DND-41 (cell line): ENCODE measurements around the gene OVOL1.

Source experiments
- ATAC-seq: fragments of 200-7000 bp; cut with Tn5 transposase; 3 replicates; pipeline ENCODE4 v1.9.1; 2021; ENCODE audit warnings: low read depth; ENCODE audit not compliant: insufficient read depth
- DNase-seq: peaks from one replicate; pipeline ENCODE4 v3.0.0-alpha.2; 2020
- H2AFZ ChIP-seq: 2 replicates; pipeline ENCODE4 v1.6.0; 2012; ENCODE audit warnings: low read depth, low read length
- H3K27ac ChIP-seq: 2 replicates; pipeline ENCODE4 v1.5.1; 2012; ENCODE audit warnings: low read length, inconsistent platforms
- H3K27me3 ChIP-seq: fragments of 200-600 bp; sonication (generic); 2 replicates; pipeline ENCODE4 v1.6.0; 2012; ENCODE audit warnings: low read length, mild to moderate bottlenecking, inconsistent platforms; ENCODE audit not compliant: insufficient read depth, poor library complexity
- H3K36me3 ChIP-seq: 2 replicates; pipeline ENCODE4 v1.5.1; 2012; ENCODE audit warnings: low read length, inconsistent platforms; ENCODE audit not compliant: insufficient read depth
- H3K4me1 ChIP-seq: 2 replicates; pipeline ENCODE4 v1.5.1; 2012; ENCODE audit warnings: mild to moderate bottlenecking, low read length; ENCODE audit not compliant: insufficient read depth
- H3K4me2 ChIP-seq: 2 replicates; pipeline ENCODE4 v1.6.0; 2012; ENCODE audit warnings: mild to moderate bottlenecking, moderate library complexity, low read length, inconsistent platforms; ENCODE audit not compliant: insufficient read depth
- H3K4me3 ChIP-seq, 2 experiments: fragments of 200-600 bp in 1 of 2; shearing (Covaris generic) in 1 of 2; 2 replicates each; pipeline ENCODE4 v1.5.1; 2012 to 2016; ENCODE audit warnings: inconsistent platforms in 2 of 2, low read length in 2 of 2, mild to moderate bottlenecking in 2 of 2, low read depth in 1 of 2, moderate library complexity in 1 of 2
- H3K79me2 ChIP-seq: 2 replicates; pipeline ENCODE4 v1.6.0; 2012; ENCODE audit warnings: low read length, inconsistent platforms; ENCODE audit not compliant: insufficient read depth
- H3K9ac ChIP-seq: 2 replicates; pipeline ENCODE4 v1.6.0; 2012; ENCODE audit warnings: low read depth, mild to moderate bottlenecking, inconsistent platforms, low read length, moderate library complexity
- H3K9me3 ChIP-seq: 2 replicates; pipeline ENCODE4 v1.5.1; 2012; ENCODE audit warnings: low read length, moderate library complexity, mild to moderate bottlenecking, inconsistent platforms; ENCODE audit not compliant: insufficient read depth, severe bottlenecking
- H4K20me1 ChIP-seq: 2 replicates; pipeline ENCODE4 v1.6.0; 2012; ENCODE audit warnings: low read length; ENCODE audit not compliant: insufficient read depth
- CTCF ChIP-seq: IDR thresholded peaks from 2 replicates; pipeline ENCODE4 v1.5.1; 2012; ENCODE audit warnings: borderline replicate concordance, low read length, moderate library complexity, mild to moderate bottlenecking; ENCODE audit not compliant: poor library complexity, severe bottlenecking; ENCODE audit errors: extremely low read depth
- EZH2 ChIP-seq: IDR thresholded peaks from 3 replicates; pipeline ENCODE4 v1.6.1; 2012; ENCODE audit warnings: borderline replicate concordance, low read depth, mild to moderate bottlenecking, moderate library complexity, low read length, inconsistent platforms; ENCODE audit not compliant: severe bottlenecking

OVOL1 gene

GRCh38 chr11:65786008-65786785 lies 666 bp upstream of the OVOL1 start:
- DNase-seq (no peak), ATAC-seq (no peak)
- Histone ChIP-seq H4K20me1 (no peaks in the 10 kb centered on the region), H3K9me3 (no peaks in the 10 kb centered on the region), H3K4me3 (no peak overlapping the region), H3K36me3 (no peaks in the 10 kb centered on the region), H3K27me3 (no peaks in the 10 kb centered on the region), H3K9ac (no peak overlapping the region), H2AFZ (no peak overlapping the region), H3K4me2 (no peak overlapping the region), H3K79me2 (no peaks in the 10 kb centered on the region), H3K4me1 (peaks cover 8% of the 10 kb centered on the region), H3K27ac (no peak overlapping the region)
- TF ChIP-seq EZH2: no peak
- TF ChIP-seq CTCF: no peak

- no peak overlapping the region for H3K4me2 ChIP-seq
- H3K4me3 ChIP-seq: no peak overlapping the region
- H3K9ac ChIP-seq: no peak overlapping the region
- ATAC-seq (no peak), DNase-seq (no peak)
- H3K27me3 ChIP-seq: no peaks in the 10 kb centered on the region
- H4K20me1 ChIP-seq: no peaks in the 10 kb centered on the region
- no peaks in the 10 kb centered on the region for H3K79me2 ChIP-seq
- no peak overlapping the region for H3K27ac ChIP-seq
- H3K4me1 ChIP-seq: no peaks in the 10 kb centered on the region
- H2AFZ ChIP-seq: no peak overlapping the region
- H3K9me3 ChIP-seq: no peaks in the 10 kb centered on the region
- H3K36me3 ChIP-seq: no peaks in the 10 kb centered on the region
- TF ChIP-seq EZH2 (no peak), CTCF (no peak)
Measured at GRCh38 chr11:65787649-65788622, 1.1 kb downstream of the OVOL1 start.

GRCh38 chr11:65788821-65789220 lies 2.0 kb downstream of the OVOL1 start:
- no peak for ATAC-seq
- no peaks in the 10 kb centered on the region for H3K9me3 ChIP-seq
- H3K27me3 ChIP-seq: no peaks in the 10 kb centered on the region
- no peak overlapping the region for H3K9ac ChIP-seq
- H2AFZ ChIP-seq: no peak overlapping the region
- H4K20me1 ChIP-seq: no peaks in the 10 kb centered on the region
- H3K79me2 ChIP-seq: no peaks in the 10 kb centered on the region
- no peak for DNase-seq
- no peak overlapping the region for H3K4me3 ChIP-seq
- no peaks in the 10 kb centered on the region for H3K36me3 ChIP-seq
- TF ChIP-seq EZH2 (no peak), CTCF (no peak)
- no peaks in the 10 kb centered on the region for H3K4me1 ChIP-seq
- H3K27ac ChIP-seq: no peak overlapping the region
- no peak overlapping the region for H3K4me2 ChIP-seq
